ENCODE measurements around the gene PAFAH2.

PAFAH2 gene

DNA sequence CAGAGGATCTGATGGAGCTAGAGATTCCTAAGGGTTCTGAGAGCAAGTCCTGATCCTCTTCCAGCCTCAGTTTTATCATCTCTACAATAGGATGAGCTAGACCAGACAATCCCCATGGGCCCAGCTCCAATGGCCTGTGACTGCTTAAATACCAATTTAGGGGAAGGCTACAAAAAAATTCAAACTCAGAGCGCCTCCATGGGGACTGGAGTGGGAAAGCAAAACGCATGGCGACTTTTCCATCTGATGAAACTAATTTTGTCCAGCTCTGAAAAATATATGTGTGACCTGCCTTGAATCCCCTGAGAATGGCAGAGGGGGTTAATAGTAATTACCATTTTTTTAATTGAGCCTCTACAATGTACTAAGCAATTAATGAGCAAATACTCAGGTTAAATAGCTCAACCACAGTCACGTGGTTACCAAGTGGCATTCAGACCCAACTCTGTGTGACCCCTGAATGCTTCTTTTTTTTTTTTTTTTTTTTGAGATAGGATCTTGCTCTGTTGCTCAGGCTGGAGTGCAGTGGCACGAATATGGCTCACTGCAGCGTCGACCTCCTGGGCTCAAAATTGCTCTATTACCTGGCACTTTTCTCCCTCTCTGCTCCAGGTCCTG is 32.1 kb upstream of the PAFAH2 start:
- DNase-seq: no peak

DNA sequence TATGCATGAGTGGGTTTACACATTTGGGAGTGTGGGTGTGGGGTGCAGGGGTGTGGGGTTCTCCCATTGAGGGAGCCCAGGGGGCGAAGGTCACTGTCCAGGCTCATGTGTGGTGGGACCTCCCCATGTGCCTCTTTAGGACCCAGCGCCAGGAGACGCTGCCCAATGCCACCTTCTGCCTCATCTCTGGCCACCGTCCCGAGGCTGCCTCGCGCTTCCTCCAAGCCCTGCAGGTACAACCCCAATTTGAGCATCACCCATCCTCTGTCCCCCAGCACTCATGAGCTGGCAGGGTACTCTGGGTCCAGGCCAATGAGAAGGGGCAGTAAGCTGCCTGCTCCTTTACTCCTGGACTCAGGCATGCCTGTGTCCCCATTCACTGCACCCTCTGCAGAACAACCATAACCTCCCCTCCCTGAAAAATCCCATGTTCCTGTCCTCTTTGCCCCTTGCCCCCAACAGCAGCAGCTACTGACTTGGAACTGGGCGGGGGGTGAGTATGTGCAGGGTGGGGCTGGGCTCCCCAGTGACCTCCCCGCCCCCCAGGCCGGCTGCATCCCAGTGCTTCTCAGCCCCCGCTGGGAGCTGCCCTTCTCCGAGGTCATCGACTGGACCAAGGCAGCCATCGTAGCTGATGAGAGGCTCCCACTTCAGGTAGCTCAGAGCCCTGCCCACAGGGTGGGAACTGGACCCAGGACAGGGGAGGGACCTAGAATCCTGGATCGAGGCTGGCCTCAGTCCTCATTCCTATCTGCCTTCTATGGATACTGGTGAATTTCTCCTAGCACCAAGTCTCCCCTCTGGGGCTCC is 31.4 kb upstream of the PAFAH2 start:
- no peak for DNase-seq

GRCh38 chr1:26028490-26028980 is 30.7 kb upstream of the PAFAH2 start:
- DNase-seq: no peak

DNA sequence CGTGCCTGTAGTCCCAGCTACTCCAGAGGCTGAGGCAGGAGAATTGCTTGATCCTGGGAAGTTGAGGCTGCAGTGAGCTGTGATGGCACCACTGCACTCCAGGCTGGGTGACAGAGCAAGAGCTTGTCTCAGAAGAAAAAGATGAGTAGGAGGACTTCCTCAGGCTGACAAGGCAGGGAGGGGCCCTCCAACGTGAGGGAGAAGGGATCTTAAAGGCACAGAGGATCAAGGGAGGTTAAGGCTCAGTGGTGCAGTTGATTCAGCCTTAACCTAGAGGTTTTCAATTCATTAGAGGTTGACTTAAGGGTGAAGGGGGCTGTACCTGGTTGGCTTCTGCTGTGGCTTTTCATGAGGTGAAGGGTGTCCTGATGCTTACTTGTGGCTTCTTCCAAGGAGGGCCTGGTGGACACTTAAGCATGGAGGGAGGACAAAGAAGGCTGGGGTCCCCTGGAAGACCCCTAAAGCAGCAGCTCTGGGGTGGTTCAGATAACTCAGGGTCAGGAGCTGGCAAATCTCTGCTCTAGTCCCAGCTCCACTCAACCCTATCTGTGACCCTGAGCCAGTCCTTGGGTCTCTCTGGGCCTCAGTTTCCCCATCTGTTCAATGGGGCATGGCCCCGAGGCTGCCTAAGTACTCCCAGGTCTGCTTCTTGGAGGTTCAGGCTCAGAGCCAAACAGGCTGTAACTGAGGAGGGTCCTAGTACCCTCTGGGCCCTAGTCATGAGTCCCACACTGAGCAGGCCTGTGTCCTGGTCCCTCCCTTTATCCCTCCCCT is 30.0 kb upstream of the PAFAH2 start:
- peak; percentile 36 for DNase-seq

DNA sequence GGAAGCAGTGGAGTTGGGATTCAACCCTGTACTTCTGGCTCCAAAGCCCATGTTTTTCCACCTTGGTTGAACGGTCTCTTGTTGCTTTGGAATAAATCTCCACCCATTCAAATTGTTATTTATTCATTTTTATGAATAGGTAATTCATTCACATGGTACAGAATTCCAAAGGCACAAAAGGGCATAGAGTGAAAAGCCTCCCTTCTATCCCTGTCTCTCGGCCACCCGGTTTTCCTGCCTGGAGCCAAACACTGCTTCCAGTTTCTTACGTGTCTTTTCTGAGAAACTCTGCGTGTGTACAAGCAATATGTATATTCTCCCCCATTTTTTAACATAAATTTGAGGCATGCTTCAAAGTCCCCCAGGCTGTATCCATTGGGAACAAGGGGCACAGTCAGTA is 27.7 kb upstream of the PAFAH2 start:
- DNase-seq: no peak

GRCh38 chr1:26025060-26025459 is 27.2 kb upstream of the PAFAH2 start:
- no peak for DNase-seq

GRCh38 chr1:26023826-26024225 is 26.0 kb upstream of the PAFAH2 start:
- no peak for DNase-seq

GRCh38 chr1:26023009-26023408 is 25.1 kb upstream of the PAFAH2 start:
- DNase-seq: peak; percentile 27

DNA sequence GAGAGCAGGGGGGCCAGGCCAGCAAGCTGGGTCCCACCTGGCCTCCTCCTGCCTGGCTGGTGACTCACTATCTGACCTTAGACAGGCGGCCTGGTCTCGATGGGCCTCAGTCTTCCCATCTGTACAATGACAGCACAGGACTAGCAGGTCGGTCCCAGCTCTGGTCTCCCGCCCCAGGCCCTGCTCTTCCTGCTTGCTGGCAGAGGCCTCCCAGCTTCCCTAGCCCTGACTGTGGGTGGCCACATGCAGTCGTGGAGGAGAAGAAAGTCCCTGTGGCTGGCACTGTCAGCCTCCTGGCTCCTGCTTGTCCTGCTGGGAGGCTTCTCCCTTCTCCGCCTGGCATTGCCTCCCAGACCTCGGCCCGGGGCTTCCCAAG is 24.5 kb upstream of the PAFAH2 start:
- no peak for DNase-seq

DNA sequence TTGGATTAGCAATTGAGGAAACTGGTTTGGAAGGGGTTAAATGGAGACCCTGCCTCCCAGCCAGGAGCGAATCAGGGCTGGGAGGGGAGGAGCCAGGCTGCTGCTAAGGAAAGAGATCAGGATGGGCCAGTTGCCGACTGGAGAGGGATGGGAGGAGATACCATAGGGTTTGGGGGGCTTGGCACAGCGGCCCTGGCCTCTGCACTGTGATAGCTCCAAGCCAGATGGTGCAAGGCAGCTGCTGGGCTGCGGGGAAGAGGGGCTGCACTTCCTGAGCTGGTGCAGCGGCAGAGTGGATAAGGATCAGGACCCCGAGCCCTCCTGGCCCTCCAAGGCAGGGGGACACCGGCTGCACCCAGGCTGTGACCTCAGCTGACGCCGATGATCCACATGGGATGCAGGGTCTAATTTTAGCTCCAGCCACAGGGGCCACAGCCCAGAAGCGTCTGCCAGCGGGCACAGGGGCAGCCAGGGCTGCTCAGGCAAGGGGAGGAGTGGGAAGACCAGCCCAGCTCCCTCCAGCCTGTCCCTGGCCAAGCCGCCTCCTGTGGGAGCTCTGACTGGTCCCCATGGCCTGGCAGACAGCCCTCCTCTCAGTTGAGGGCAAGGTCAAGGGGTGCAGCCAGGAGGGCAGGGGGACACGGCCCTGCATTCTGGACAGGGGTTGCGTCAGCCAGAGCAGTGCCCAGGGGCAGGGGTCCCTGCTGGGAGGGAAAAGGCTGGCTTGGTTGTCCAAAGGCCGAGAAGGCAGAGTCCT is 24.0 kb upstream of the PAFAH2 start, which contains the start of gene EXTL1:
EXTL1 (plus strand) TSS at position 129 of the 757 bp plus-strand sequence. CDS start 872 bp downstream, outside the sequence.
- peak; percentile 90 for DNase-seq

- no peak for DNase-seq
Measured at GRCh38 chr1:26020941-26021646, 23.2 kb upstream of the PAFAH2 start.

DNA sequence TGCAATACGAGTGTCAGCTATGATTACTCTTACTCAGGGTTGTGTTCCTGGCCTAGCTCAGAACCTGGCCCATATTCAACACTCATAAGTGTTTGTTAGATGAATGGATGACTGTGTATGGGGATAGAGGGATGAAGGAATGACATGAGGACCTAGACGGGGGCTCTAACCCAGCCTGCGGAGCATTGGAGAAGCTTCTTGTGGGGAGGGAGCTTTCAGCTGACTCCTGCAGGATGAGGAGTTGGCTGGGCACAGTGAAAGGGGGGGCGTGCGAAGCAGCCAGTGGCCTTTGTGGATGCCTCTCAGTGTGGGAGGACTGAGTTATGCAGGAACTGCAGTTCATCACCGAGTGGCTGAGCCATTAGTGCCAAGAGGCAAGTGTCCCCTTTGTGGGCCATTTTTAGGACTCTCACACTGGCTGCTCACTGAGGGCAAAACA is 22.5 kb upstream of the PAFAH2 start:
- no peak for DNase-seq

DNA sequence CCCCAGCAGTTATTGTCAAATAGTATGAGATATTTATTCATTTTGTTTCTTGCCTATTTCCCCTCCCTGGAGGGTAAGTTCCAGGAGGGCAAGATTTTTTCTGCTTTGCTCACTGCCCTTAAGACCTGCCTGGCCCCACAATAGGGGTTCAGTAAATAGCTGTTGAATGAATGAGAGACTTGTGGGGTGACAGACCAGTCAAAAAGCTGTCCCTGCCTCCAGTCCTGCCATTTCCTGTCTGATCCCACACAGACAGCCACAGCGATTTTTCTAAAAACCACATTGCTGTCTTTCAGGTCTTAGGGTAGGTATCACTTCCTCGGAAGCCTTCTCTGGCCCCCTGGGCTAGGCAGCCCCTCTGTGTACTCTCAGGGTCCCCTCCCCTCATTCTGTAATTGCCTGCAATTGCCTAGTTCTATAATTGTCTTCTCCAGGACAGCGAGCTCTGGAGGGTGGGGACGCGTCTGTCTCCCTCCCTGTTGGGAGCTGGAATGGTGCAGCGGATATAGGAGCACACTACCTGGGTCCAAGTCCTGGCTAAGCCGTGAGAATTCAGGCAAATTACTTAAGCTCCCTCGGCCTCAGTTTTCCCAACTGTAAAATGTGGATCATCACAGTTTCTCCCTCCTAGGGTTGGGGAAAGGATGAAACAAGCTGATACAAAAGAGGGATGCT is 21.9 kb upstream of the PAFAH2 start:
- DNase-seq: no peak

DNA sequence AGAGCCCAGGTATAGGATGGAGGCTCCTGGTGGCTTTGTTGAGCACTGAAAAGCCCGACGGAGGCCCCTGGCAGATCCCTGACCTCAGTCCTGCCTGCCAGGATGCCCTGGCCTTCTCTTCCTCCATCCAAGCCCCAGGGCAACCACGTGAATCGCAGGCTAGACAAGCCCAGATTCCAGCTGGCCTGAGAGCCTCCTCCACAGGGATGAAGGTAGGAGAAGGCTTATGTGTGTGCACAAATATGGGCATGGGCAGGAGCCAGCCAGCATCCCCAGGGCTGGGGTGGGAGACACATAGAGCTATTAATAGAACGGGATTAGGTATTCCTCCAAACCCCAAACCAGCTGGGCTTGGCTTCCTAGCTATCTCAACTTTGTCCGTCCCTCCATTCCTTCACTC is 19.7 kb upstream of the PAFAH2 start:
- DNase-seq: no peak

- no peak for DNase-seq
Measured at GRCh38 chr1:26016953-26017545, 19.2 kb upstream of the PAFAH2 start.

DNA sequence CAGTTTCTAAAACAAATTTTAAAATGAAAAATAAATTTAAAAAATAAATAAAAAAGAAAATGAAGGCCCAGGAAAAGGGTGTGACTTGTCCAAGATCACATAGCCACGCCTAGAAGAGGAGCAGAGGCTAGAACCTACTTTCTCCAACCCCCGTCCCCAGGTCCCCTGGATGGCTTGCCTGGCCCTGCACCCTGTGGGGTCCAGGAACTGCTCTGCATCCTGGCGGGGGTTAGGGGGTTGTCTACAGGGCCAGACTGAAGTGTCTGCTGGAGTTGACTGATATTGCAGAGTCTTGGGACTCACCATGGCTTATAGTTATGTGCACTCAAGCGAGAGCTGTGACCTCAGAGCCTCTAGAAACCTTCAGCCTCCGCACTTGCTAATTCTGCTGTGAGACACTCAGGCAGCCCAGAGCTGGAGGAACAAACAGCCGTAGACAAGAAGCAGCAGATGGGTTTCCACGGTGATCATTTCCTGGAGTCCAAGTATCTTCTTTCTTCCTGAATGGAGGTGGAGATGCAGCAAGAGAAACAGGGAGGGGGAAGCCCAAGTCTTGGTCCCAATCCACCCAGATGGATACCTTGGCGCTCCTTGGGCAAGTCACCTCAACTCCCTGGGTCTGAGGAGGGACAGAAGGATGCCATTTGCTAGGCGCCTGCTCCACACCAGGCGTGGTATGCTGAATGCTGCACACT is 18.5 kb upstream of the PAFAH2 start:
- DNase-seq: peak; percentile 46

DNA sequence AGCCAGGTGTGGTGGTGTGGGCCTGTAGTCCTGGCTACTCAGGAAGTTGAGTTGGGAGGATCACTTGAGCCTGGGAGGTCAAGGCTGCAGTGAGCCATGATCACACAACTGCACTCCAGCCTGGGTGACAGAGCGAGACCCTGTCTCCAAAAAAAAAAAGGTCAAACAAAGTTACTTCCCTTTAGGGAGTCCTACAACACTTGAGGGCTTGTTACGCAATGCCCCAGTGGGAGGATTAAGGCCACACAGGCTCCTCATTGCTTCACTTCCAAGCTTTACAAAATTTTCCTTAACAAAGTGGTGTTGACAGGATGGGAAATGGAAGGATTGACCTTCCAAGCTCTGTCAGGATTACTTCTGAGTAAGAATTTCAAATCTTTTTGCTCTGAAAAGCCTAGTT is 17.5 kb upstream of the PAFAH2 start:
- no peak for DNase-seq

DNA sequence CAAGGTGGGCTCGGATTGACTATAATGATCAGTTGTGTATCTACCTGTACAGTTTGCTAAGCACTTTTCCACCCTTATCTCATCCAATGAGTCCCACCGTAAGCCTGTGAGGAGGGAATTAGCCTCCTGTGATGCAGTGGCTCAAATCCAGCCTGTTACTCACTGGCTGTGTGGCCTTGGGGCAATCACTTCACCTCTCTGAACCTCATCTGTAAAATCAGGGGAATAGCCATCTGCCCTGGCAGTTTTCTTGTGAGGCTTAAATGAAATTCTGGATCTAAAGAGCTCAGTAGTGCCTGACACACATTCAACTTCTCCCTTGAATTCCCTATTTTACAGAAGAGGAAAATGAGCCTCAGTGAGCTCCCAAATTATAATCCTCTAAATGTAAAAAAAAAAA is 16.3 kb upstream of the PAFAH2 start:
- no peak for DNase-seq

DNA sequence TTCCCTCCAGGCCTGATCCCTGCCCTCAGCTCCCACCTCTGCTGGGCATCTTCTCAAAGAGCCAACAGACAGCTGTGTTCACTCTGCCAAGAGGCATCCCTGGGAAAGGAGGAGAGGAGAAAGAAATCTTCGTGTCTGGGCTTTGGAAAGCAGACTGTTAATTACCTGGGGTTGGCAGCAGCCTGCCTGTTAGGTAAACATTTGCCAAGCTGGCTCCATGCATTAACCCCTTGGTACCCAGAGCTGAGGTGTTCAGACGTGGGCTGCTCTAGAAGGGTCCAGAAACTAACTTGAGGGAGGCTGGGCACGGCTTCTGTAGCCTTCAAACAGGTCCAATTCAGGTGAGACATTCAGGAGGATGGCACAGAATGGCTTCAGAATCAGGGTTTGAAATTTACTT is 15.0 kb upstream of the PAFAH2 start:
- DNase-seq: peak; percentile 30

DNA sequence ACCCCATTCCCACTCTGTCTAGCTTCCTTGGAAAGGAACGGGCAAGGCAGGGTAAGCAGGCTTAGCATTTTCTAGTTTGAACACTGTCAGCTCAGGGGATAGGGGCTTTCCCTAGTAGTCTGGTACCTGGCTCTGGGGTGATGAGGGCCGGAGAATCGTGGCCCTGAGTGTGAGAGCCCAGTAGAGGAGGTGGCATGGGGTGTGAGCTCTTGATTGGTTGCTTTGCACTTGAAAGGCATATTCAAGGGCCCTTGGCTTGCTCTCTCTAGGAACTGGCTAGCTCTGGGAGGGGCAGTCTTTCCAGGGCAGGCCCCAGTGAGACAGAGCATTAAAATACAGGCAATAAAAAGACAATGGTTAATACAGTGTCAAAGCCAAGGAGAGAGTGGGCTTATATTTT is 13.0 kb upstream of the PAFAH2 start:
- no peak for DNase-seq
